Measurements from ENCODE around the gene NPR1.

GRCh38 chr1:153646672-153647345 lies 31.7 kb upstream of the NPR1 start:
- no peak for TF ChIP-seq POLR2A (IDR thresholded peaks at IDR 0.05; ENCODE audit: low read depth)
- no peak for TF ChIP-seq CTCF (IDR thresholded peaks at IDR 0.05)
- TF ChIP-seq POLR2AphosphoS5 (IDR thresholded peaks at IDR 0.05): no peak
- TF ChIP-seq EP300 (IDR thresholded peaks at IDR 0.05): no peak
